DLD1 (cell line): ENCODE data around the gene FZR1.

Experiments used
- in situ Hi-C: cut with HindIII; loops from 2 replicates; pipeline ENCODE4 v1.10.0; 2017; ENCODE audit warnings: low sequenced_read_pairs

Gene FZR1

DNA sequence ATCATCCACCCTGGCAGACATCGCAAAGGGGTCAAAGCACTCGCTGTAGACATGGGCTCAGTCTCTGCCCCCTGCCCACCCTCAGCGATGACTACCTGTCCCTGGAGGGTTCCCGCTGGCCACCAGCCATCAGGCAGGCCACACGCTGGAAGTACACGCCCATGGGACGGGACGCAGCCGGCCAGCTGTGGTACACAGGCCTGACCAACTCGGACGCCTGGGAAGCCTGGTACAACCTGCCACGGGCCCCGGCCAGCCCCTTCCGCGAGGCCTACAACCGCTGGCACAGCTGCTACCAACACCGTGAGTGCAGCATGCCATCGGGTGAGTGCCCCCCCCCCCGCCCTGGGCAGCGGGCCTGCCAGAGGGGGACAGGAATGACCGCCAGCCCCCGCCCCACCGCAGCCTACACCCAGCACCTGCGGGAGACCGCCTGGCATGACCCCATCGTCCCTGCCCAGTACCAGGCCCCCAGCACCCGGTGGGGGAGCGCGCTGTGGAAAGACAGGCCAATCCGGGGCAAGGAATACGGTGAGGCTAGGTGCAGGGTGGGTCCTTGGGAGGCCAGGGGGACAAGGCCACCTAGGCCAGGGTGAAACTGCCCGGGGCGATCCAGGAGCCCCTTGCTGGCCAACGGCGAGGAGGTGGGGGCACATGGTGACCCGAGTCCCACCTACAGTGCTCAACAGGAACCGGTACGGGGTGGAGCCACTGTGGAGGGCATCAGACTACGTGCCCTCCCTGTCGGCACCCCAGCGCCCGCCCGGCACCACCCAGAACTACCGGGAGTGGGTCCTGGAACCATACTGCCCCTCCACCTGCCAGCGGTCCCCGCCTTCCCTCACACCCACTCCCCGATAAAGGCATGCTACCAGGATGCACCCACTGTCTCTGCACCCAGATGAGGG, 37.3 kb downstream of the FZR1 start:
- in situ Hi-C loops: no loop called here

DNA sequence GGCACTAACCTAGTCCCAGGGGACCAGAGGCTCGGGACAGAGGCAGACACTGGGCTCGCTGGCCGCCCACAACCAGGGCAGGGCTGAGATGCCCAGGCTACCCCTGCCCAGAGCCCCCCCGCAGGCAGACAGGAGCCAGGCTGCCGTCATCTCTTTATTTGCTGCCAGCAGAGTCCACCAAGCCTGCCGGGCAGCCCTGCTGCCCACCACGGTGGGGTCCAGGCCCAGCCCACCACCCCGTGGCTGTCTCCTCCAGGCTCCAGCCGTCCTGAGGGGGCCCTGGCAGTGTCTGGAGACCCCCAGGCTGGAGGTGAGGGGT, 37.9 kb downstream of the FZR1 start:
- in situ Hi-C loops: no loop called here

DNA sequence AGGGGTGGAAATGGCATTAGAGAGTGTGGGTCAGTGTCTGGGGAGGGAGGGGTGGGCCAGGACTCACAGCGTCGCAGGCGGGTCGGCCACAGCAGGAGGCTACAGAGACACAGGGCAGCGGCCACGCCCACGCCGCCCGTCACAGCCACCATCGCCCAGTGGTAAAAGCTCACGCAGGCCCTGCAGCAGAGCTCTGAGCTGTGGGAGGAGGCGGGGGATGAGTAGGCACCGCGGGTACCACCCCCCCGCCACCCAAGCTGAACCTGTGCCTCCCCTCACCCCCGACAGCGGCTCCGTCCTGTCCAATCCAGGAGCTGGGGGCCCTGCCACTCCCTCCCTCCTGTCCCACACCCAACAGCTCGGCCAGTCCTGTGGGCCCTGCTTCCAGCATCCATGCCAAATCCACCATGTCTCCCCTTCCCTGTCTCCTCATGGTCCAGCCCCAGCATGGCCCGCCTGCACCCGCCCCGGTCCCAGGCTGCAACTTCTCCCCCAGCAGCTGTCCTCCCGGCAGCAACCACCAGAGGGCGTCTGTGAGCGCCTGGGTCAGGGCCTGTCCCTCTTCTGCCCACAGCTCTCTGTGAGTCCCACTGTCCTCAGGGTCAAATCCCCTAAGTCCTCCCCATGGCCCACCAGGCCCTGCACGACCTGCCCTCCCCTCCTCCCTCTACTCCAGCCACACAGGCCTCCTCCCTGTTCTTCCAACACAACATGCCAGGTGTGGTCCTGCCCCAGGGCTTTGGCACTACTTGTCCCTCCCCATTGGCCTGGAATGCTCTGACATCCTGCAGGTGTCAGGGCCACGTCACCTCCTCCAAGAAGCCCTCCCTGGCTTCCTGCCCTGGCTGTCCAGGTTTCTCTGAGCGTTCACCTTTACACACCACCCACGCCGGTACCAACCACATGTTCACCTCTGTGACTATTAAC, 38.9 kb downstream of the FZR1 start:
- in situ Hi-C loops: no loop called here

DNA sequence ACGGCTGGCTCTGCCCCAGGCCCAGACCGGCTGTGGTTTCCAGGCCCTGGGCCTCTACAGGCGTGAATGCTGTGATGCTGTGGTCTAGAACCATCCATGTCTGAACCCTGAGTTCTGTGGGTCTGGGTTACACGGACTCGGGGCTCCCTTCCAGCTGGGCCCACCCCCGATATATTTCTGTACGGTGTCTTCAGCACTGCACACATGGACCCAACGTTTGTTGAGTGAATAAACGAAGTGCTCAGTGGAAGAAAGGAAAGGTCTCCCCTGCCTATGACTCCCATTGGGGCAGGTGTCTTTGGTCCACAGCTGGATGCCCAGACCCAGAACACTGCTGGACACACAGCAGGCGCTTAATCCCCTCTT, 39.5 kb downstream of the FZR1 start:
- in situ Hi-C loops: no loop called here

DNA sequence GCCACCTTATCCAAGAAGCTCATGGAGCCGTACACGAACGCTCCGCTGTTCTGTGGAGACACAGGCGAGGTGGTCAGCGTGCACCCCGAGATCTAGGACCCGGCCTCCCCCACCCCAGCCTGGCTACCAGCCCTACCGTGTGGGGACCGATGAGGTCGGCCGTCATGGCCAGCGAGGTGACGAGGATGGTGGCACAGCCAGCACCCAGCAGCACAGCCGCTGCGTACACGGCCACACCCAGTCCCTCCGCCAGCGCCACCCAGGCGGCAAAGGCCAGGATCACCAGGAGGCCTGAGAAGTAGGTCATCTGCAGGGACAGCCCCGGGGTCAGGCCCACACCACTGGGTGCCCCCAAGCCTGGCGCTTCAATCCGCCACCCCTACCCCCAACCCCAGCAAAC, 40.0 kb downstream of the FZR1 start:
- in situ Hi-C loops: no loop called here

DNA sequence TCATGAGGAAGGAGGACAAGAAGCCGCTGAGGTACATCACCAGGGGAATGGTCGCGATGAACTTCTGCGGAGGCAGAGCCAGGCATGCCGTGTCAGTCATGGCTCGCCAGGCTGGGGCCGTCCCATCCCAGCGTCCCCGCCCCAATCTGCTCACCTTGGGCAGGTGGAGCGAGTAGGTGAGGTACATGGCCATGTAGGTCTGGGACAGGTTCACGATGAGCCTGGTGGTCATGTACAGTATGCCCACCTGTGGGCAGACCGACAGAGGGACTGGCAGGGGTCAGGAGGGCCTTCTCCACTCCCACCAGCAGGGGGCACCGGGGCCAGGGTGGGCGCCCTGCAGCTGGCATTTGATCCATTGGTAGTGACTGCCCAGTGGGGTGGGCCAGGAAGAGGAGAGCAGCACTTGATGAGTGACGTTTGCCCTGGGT, 41.2 kb downstream of the FZR1 start:
- in situ Hi-C loops: no loop called here

DNA sequence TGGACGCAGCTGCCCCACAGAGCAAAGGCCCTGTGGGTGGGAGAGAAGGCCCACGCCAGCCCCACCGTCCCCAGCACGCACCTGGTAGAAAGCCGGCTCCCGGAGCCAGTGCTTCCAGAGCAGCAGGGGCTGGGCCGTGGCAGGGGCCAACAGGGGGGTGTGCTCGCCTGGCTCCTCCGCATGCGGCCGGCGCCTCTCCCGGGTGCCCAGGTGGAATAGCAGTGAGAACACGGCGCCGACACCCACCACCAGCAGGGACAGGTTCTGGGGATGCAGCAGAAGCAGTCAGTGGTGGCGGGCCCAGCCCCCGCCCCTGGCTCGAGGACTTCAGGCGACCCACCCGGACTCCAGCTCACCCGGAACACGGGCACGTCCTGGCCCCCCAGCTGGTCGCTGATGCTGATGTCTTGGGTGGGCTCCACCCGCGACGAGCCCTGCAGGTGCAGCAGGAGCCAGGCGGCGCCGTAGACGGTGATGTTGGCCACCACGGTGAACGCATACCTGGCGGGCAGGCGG, 41.7 kb downstream of the FZR1 start:
- in situ Hi-C loops: no loop called here

DNA sequence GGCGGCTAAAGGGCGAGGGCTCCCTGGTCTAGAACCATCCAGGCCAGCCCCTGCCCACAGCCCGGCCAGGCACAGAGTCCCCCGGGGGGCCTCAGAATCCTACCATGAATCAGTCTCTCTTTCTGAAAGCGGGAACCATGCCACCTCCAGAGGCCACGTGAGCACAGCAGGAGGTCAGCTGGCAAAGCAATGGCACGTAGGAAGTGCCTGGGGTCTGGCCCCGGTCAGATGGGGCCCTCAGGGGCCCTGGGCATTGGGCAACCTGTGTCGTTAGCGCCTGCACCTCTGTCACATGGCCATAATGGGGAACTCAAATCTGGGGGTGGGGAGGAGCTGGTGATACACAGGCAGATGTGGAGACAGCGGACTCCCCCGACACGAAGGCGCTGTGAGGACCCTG, 42.5 kb downstream of the FZR1 start:
- in situ Hi-C loops: no loop called here

DNA sequence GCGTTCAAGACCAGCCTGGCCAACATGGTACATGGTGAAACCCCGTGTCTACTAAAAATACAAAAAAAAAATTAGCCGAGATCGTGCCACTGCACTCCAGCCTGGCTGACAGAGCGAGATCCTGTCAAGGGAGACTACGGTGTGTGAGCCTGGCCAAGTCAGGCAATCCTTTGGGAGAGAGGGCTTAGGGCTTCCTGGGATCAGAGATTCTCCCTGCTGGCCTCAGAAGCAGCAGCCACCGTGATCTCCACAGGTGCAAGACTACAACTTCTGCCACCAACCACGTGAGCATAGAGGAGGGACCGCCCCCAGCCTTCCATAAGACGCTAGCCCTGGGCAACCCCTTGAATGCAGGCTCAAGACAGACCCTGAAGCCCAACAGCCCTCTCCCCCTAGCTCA, 43.7 kb downstream of the FZR1 start:
- in situ Hi-C loops: no loop called here

DNA sequence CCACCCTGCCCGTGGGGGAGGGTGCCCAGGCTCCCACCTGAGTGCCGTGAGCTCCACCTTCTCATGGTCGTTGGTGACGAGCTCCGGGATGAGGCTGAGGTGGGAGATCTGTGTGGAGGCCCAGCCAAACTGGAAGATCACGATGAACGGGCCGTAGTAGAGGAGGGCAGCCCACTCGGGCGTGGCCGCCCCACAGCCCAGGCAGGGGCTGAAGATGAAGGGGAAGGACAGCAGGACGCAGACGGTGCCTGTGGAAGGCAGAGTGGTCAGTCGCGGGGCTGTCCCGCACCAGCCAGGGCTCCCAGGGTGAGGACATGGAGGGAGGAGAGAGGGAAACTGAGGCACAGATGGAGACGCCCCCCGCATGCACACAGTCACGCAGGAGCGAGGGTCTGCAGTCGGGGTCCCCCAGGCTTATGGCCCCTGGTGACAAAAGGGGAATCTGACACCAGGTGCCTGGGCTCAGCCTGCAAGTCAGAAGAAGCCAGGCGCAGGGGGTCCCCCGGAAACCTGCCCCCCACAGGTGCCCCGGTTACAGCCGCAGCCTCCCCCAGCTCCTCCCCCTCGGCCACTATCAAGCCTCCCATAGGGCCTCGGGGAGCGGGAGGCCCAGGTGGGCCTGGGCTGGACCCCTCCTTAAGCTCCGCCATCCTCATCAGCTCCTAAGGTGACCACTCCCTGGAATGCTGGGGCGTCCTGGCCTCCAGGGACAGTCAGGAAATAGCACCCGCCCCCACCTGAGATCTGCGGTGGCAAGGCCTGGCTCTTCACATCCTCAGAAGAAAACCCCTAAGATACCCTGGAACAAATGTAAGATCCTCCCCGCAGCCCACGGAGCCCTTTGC, 45.1 kb downstream of the FZR1 start:
- in situ Hi-C loops: no loop called here

DNA sequence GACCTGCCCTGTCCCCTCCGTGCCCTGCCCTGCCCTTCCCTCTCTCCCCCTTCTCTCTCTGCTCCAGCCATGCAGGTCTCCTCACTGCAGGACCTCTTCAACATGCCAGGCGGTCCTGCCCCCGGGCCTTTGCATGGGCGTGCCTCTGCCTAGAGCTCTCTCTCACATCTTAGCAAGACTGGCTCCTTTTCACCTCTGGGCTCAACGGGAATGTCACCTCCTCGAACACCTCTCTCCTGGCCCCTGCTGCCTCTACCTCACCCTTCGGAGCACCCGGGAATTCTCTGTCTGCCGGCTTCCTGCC, 45.6 kb downstream of the FZR1 start:
- in situ Hi-C loops: no loop called here

DNA sequence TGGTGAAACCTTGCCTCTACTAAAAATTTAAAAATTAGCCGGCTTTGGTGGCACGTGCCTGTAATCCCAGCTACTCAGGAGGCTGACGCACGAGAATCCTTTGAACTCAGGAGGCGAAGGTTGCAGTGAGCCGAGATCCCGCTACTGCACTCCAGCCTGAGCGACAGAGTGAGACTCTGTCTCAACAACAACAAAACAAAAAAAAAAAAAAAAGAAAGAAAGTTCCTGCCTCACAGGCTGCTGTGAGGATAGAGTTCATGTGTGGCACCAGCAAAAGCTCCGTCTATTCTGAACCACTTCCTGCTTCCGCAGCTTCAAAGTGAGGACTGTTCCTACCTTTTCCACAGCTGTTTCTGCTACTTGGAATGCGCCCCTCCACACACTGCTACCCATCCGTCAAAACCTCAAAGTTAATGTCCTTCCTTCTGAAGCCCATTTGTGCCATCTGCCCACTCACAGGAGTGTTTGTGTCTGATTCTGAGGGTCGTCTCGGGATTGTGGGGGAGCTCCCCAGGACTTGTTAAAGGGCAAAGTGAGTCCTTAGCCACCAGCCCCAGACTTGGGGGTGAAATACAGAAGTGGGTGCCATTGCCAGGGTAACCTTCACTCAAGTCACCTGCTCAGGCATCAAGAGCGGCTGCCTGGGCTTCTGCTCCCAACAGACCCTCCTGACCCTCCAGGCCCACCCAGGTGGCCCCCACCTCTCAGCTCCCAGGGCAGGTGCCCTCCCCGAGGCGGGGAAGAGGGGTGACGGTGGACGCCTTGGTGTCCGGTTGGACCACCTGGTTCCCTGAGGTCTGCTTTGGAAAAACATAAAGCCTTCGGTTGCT, 48.4 kb downstream of the FZR1 start:
- in situ Hi-C loops: no loop called here

DNA sequence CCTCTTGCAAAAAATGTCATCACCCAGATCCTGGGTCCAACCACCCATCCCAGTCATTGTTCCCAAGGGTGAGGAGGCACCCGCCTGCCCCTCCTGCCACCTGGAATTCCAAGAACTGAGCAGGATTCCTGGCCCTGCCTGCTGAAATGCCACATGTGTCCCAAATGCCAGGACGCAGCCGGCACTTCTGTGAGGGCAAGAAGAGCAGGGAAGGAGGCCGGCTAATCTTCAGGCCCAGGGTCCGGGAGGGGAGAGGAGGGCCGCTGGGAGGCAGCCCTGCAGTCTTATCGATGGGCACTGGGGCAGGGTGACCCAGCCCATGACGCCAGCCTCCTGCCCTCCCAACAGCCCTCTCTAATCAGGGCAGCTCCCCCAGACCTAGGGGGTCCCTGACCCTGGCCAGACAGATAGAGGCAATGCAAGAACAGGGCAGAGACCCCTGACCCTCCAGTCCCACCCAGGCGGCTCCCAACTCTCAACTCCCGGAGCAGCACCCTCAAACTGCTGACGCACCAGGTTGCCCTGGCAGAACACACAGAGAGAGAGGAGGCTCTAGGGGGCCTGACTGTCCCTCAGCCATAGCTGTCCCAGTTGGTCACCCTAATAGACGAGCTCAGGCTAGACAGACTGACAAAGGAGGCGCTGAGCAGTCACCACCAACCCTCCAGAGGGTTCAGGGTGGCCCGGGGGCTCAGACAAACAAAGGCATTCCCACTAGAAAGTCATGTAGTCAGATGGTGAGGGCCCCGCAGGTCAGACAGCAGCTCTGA, 49.7 kb downstream of the FZR1 start:
- in situ Hi-C loops: no loop called here

DNA sequence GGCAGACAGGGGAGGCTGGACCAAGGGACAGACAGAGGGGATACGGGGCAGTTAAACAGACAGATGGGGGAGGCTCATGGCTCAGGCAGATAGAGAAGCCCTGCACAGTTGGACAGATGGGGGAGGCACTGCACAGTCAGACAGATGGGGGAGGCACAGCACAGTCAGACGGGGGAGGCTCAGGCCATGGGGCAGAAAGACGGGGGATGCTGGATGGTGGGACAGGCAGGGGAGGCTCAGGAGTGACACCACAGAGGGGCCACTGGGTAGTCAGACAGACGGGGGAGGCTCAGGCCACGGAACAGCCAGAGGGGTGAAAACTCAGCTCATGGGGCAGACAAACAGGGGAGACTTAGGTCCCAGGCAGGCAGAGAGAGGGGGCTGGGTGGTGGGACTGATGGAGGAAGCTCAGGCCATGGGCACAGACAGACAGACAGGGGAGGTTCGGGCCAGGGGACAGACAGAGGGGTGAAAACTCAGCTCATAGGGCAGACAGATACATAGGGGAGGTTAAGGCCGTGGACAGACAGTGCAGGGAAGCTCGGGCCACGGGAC, 50.4 kb downstream of the FZR1 start:
- in situ Hi-C loops: no loop called here

DNA sequence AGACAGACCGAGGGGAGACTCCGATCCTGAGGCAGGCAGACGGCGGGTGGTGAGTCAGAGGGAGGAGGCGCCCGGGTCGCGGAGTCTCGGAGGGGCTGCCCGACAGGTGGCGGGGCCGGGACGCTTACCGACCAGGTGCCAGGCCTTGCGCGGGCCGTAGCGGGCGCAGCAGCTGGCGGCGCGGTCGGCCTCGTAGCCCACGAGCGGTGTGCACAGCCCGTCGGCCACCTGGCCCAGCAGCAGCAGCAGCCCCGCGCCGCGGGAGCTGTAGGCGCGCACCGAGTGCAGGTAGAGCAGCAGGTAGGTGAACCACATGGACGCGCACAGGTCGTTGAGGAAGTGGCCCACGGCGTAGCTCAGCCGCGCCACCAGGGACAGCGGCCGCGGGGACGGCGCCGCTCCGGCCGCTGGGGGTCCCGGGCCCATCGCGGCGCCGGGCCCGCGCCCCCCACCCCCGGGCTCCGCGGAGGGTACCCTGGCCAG, 50.9 kb downstream of the FZR1 start:
- in situ Hi-C loops: no loop called here

DNA sequence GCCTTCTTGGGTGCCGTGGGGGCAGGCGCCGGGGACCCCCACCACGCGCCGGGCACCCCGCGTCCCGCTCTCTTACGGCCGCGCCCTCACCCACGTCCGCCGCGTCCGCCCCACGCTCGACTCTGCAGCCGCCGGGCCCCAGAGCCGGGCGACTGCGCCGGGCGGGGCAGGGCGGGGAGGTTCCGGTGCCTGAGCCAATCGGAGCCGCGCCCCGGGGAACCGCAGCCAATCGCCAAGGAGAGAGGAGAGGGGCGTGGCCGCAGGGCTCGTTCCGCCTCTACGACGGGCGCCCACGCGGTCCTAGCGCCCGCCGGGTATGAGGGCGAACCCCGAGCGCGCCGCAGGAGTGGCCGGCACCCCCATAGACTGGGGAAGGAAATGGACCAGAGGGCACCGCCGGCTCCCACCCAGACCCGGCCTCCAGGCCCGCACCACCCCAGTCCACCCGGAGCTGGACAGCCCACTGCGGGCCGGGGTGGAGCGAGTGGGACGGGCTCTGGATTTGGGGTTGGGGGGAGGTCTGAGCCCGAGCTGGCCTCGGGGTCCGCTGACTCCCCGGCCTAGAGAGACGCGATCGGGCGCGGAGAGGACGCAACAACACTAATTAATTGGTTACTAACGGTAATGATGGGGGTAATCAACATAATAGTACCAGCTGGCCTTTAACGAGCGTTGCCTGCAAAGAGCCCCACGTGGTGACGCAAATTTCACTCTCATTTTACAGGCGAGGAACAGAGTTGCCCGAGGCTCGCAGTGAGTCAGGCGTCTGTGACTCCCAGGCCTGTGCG, 51.5 kb downstream of the FZR1 start, which contains the start of gene MFSD12:
MFSD12 (minus strand) TSS at position 126 of the 788 bp plus-strand sequence. CDS start 183 bp downstream, outside the sequence.
- in situ Hi-C loops: no loop called here

DNA sequence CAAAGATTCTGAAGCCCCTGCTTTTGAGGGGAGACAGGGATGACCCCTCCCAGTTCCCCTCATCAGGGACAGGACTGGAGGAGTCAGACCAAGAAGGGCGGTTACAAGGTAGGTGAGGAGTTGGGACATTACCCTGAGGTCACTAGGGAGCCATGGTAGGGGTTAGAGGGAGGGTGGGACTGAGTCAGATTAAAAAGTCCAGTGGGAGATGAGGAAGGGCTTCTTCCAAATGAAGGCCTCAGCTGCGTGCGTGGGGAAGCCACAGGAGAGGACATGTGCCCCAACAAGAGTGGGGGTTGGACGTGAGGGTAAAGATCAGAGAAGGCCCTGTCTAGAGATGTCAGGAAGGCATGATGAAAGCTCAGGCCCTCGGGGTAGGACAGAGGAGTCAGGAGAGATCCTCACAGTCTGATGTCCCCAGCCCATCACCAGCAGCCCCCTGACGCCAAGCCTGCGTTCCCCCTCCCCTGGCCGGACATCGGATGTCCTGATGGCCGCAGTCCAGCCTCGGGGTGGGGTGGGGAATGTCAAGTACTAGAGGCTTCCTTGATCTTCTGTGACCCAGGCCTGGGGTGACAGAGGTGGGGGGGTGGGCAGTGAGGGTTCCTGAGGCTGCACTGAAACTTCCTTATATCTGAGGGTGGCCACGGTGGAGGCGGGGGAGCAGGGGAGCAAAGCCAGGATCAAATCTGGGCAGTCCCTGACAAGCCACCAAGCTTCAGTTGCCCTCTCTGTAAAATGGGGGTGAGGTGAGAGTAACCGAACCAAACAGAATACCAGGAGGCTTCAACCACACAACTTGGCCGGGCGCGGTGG, 57.8 kb downstream of the FZR1 start:
- in situ Hi-C loops: no loop called here
